Measurements from ENCODE around the gene UBA1.

DNA sequence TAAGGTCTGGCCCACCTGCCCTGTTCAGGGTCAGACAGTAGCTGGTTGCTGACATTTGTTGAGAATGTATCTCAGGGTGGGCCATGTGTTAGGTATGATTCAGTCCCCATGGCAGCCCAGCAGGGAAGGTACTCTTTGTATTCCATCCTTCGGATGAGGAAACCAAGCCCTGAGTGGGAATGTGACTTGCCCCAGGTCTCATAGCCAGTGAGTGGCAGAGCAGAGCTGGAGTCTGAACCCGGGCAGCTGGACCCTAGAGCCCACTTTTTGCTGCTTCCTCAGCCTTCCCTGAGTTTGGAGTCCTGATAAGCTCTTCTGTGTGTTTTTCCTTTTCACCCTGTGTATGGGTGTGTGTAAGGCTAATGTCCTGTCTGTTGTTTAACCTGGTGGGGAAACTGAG, 21.6 kb upstream of the UBA1 start:
- TF ChIP-seq, protein P1, sequence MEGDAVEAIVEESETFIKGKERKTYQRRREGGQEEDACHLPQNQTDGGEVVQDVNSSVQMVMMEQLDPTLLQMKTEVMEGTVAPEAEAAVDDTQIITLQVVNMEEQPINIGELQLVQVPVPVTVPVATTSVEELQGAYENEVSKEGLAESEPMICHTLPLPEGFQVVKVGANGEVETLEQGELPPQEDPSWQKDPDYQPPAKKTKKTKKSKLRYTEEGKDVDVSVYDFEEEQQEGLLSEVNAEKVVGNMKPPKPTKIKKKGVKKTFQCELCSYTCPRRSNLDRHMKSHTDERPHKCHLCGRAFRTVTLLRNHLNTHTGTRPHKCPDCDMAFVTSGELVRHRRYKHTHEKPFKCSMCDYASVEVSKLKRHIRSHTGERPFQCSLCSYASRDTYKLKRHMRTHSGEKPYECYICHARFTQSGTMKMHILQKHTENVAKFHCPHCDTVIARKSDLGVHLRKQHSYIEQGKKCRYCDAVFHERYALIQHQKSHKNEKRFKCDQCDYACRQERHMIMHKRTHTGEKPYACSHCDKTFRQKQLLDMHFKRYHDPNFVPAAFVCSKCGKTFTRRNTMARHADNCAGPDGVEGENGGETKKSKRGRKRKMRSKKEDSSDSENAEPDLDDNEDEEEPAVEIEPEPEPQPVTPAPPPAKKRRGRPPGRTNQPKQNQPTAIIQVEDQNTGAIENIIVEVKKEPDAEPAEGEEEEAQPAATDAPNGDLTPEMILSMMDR (IDR thresholded peaks at IDR 0.05 in 8 of 11, conservative IDR thresholded peaks at IDR 0.05 in 3 of 11) = no peak
- no peak for TF ChIP-seq POLR2A (IDR thresholded peaks at IDR 0.05)

All from spleen (tissue), 7 donors.